GM21825 (cell line): ENCODE measurements around the gene PLPP3.

Experiments
- ATAC-seq: cut with Tn5 transposase; IDR thresholded peaks from one replicate; pipeline ENCODE4 v1.9.1; 2021; ENCODE audit warnings: mild to moderate bottlenecking, moderate library complexity; ENCODE audit not compliant: unreplicated experiment

Gene PLPP3

GRCh38 chr1:56501888-56502287 is 77.5 kb downstream of the PLPP3 start:
- ATAC-seq: no peak

- ATAC-seq: no peak
These were observed 77.9 kb downstream of the PLPP3 start for GRCh38 chr1:56501426-56501825.

- no peak for ATAC-seq
These were observed 82.3 kb downstream of the PLPP3 start for GRCh38 chr1:56496821-56497772.

GRCh38 chr1:56496158-56496557 is 83.2 kb downstream of the PLPP3 start:
- ATAC-seq: no peak

GRCh38 chr1:56495538-56495937 is 83.8 kb downstream of the PLPP3 start:
- no peak for ATAC-seq

- no peak for ATAC-seq
These were observed 85.1 kb downstream of the PLPP3 start for GRCh38 chr1:56494306-56494705.

- ATAC-seq: no peak
These were observed 85.5 kb downstream of the PLPP3 start for GRCh38 chr1:56493826-56494225.

DNA sequence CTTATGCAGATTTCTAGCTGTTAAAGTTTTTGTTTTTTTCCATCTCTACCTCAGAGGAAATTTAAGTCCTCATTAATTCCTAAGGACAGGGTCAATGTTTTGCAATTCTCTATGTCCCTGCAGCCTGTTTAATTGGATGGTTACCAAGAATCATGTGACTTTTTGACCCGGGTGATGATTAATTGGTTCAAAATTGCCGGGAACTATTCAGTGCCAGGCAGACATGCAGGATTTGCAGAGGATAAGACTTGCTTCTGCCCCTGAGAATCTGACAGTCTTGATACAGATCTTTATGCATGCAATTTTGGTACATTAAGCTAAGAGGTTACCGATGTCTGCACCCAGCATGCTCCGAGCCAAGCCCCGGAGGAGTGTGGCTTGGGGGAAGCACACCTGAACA is 87.9 kb downstream of the PLPP3 start:
- no peak for ATAC-seq

DNA sequence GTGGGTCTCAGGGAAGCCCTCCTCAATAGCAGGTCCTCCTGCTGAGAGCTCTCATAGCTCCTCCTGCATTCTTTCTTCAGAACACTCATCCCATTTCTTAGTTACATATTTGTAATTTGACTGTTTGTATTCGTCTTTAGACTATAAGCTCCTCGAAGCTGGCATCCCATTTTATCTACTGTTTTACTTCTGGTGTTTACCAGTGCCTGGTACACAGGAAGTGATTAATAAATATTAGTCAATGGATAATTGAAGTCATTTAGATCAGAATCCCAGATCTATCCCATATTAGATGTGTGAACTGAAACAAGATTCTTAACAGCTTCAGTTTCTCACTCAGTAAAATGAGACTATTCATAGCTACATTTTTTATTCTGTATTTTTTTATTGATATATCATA is 88.7 kb downstream of the PLPP3 start:
- no peak for ATAC-seq

DNA sequence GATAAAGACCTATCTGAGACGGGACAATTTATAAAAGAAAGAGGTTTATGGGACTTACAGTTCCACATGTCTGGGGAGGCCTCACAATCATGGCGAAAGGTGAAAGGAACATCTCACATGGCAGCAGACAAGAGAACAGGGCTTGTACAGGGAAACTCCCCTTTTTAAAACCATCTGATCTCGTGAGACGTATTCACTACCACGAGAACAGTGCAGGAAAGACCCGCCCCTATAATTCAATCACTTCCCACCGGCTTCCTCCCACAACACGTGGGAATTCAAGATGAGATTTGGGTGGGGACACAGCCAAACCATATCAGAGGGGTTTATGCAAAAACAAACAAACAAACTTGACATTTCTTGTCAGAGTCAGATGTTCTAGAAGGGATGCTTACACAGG is 89.7 kb downstream of the PLPP3 start:
- ATAC-seq: no peak

GRCh38 chr1:56484695-56485094 is 94.7 kb downstream of the PLPP3 start:
- no peak for ATAC-seq

DNA sequence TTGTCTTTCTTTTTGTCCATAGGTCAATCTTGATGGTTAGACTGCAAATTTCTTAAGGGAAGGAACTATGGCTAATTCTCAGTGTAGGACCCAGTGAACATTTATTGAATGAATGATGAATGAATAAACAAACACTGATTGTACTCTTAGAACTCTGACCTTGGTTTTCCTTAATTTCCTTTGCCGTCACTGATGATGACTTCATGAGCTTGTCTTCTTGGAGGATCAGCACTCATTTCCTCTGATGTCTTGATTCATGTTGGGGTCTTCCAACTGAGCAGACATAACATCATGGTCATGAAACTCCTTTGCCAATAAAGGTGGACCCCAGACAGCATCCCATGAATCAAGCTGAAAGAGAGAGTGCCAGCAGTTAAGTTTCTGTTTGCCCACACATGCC is 96.3 kb downstream of the PLPP3 start:
- no peak for ATAC-seq

GRCh38 chr1:56482486-56482885 is 96.9 kb downstream of the PLPP3 start:
- no peak for ATAC-seq

GRCh38 chr1:56481140-56481694 is 98.1 kb downstream of the PLPP3 start:
- ATAC-seq: no peak

GRCh38 chr1:56478734-56479133 is 100.6 kb downstream of the PLPP3 start:
- ATAC-seq: no peak

GRCh38 chr1:56477164-56478111 is 101.9 kb downstream of the PLPP3 start:
- ATAC-seq: no peak

DNA sequence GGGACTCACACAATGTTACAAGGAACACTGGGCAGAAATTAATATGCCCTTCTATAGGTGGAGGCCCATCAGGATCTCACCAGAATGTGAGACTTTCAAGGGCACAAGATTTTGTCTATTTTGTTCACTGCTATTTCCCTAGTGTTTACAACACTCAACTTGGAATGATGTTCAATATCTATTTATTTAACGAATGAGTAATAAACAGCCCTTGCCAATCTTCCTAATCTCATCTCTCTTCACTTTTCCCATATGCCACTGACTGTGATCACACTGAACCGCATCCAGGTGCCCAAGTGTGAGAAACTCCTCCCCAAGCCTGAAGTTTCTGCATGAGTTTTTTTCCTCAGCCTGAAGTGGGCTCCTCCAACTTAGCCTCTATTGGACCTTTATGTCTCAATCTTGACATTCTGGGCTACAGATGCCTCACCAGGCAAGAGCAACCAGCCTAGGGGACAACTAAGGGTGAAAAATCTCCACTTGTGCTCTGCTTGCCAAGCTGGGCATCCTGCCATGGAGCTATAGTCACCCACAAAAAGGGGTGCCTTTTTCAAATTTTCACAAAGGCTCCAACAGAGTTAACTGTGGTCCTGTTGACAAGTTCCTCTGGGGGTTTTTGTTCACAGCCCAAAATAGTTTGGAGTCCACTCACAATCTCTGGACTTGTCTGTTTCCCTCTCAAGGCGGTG is 105.6 kb downstream of the PLPP3 start:
- ATAC-seq: no peak

GRCh38 chr1:56472860-56473259 is 106.5 kb downstream of the PLPP3 start:
- peak; percentile 87 for ATAC-seq

GRCh38 chr1:56469640-56470371 is 109.6 kb downstream of the PLPP3 start:
- no peak for ATAC-seq

GRCh38 chr1:56468518-56468917 is 110.8 kb downstream of the PLPP3 start:
- ATAC-seq: no peak
